IMR-90 (cell line): ENCODE data around the gene MAP2.

ENCODE experiments used
- MXI1 ChIP-seq: IDR thresholded peaks from 2 replicates; pipeline ENCODE4 v1.6.1; 2012; ENCODE audit warnings: low read depth, mild to moderate bottlenecking, low read length, moderate library complexity, borderline replicate concordance
- POLR2A ChIP-seq: IDR thresholded peaks from 2 replicates; pipeline ENCODE4 v1.6.1; 2012; ENCODE audit warnings: mild to moderate bottlenecking, low read depth, low read length
- RFX5 ChIP-seq: IDR thresholded peaks from 2 replicates; pipeline ENCODE4 v1.8.0; 2012; ENCODE audit warnings: low read depth, mild to moderate bottlenecking, low read length, moderate library complexity
- SMC3 ChIP-seq: fragments of 150-350 bp; IDR thresholded peaks from 2 replicates; pipeline ENCODE4 v1.6.1; 2016; ENCODE audit warnings: low read depth, mild to moderate bottlenecking, antibody characterized with exemption, low read length, moderate library complexity
- TF ChIP-seq, protein P1 (sequence below): conservative IDR thresholded peaks from 2 replicates; pipeline ENCODE4 v1.5.1; 2012; ENCODE audit warnings: mild to moderate bottlenecking, low read depth, low read length, improper control_type of control experiment
- TF ChIP-seq, protein P2 (sequence below): fragments of 150-350 bp; IDR thresholded peaks from 2 replicates; pipeline ENCODE4 v1.6.1; 2017; ENCODE audit warnings: mild to moderate bottlenecking, antibody characterized with exemption, low read length, low read depth

DNA sequence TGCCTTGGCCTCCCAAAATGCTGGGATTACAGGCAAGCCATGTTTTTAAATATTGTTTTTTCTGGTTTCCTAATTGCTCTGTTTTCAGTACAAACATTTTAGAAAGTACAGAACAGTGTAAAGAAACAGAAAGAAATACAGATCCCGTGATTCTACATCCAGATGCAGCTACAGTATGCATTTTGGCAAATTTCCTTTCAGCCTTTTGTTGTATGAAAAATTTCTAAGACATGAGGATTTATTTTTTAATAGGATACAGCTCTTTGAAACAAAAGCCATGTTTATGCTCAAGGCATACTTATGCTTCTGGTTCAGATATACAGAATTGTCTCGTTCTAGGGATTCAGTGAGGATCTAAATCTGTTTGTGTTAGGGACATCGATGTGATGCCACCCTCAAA is 109.5 kb downstream of the MAP2 start:
- TF ChIP-seq, protein P1, sequence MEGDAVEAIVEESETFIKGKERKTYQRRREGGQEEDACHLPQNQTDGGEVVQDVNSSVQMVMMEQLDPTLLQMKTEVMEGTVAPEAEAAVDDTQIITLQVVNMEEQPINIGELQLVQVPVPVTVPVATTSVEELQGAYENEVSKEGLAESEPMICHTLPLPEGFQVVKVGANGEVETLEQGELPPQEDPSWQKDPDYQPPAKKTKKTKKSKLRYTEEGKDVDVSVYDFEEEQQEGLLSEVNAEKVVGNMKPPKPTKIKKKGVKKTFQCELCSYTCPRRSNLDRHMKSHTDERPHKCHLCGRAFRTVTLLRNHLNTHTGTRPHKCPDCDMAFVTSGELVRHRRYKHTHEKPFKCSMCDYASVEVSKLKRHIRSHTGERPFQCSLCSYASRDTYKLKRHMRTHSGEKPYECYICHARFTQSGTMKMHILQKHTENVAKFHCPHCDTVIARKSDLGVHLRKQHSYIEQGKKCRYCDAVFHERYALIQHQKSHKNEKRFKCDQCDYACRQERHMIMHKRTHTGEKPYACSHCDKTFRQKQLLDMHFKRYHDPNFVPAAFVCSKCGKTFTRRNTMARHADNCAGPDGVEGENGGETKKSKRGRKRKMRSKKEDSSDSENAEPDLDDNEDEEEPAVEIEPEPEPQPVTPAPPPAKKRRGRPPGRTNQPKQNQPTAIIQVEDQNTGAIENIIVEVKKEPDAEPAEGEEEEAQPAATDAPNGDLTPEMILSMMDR: no peak
- TF ChIP-seq RFX5 (no peak), SMC3 (no peak), POLR2A (no peak), MXI1 (no peak)
- TF ChIP-seq, protein P2, sequence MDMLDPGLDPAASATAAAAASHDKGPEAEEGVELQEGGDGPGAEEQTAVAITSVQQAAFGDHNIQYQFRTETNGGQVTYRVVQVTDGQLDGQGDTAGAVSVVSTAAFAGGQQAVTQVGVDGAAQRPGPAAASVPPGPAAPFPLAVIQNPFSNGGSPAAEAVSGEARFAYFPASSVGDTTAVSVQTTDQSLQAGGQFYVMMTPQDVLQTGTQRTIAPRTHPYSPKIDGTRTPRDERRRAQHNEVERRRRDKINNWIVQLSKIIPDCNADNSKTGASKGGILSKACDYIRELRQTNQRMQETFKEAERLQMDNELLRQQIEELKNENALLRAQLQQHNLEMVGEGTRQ: no peak
